Fibroblast of skin of back (primary cell): ENCODE data around the gene CBX2.
"Not testable (repeated sequence)": the region's sequence is repeated elsewhere in the genome, so short reads cannot be mapped to it uniquely, and the experiment has no call there.

Source experiments
- DNase-seq: peaks from one replicate; pipeline ENCODE4 v3.0.0-alpha.2; 2013

CBX2 gene

DNA sequence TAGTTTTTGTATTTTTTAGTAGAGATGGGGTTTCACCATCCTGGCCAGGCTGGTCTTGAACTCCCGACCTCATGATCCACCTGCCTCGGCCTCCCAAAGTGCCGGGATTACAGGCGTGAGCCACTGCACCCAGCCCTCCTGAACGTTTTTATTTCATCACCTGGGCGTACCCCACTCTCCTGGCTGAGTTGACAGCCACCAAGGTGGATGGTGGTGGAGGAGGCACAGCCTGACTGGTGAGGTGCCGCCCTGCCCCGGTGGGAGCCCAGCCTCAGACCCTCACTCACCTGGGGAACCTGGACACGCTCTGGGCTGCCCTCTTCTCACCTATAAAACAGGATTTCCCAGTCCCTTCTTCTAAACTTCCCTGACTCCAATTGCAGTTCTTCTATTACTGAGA lies 5.2 kb upstream of the CBX2 start:
- DNase-seq: not testable (repeated sequence)

DNA sequence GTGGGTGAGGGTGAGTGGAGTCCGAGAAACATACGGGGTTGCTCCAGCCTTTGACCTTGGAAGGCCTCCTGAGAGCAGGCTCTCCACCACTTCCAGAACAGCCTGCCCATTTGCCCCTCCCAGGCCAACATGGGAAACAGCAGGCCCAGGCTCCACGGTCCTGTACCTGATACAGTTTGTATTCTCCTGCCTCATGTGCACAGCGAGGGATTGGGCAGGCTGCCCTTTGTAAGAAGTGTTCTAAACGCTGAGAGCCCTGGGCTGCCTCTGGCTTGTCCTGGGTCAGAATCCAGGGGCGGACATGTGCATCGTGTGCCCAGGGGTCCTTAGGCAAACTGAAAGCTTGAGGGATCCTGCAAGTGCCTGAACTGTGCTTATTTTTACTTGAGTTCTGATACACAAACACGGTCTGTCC lies 3.4 kb upstream of the CBX2 start:
- no peak for DNase-seq

DNA sequence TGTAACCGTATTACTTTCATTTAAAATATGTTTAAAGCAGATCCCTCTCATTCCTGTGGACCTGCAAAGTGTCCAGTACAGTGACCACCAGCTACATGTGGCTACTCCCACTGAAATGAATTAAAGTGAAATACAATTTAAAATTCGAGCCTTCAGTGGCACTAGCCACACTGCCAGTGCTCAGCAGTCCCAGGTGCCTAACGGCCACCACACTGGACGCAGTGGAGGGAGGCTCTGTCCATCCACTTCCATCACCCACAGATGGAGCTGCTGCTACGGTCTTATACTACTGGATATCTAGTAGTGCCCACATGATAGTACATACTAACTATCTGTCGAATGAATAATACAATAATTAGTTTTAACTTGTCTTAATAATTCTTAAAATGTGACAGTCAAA lies 2.3 kb upstream of the CBX2 start:
- DNase-seq: no peak

DNA sequence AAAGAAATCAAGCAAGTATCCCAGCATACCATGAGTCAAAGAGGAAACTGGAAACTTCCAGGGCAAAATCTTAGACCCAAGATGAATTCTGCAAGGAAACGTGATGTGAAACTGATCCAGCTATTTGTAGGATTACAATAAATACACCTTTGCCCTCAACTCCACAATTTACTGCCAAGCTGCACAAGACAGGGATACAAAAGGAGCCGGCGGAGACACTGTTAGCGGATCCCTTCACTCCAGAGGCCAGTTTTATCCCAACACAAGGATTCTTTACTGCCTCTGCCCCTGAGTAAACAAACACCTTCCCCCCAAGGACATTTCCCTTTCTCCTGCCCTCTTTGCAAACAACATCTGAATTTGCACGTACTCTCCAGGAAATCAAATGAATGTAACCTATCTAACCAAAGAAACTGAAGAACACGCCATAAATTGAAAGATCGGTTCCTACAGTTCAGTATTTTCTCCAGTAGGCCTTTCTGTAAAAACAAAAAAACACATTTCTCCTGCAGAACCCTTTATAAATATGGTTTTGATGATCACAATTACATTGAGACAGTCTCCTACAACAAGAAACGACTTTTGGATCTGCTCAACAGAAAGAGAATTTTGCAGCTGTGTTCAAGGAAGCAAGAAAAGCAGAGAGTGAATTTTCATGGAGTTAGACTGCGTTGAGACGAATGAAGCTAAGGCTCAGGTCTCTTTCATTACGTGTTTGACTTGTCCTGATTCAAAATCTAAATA lies 1.4 kb upstream of the CBX2 start:
- DNase-seq: no peak

DNA sequence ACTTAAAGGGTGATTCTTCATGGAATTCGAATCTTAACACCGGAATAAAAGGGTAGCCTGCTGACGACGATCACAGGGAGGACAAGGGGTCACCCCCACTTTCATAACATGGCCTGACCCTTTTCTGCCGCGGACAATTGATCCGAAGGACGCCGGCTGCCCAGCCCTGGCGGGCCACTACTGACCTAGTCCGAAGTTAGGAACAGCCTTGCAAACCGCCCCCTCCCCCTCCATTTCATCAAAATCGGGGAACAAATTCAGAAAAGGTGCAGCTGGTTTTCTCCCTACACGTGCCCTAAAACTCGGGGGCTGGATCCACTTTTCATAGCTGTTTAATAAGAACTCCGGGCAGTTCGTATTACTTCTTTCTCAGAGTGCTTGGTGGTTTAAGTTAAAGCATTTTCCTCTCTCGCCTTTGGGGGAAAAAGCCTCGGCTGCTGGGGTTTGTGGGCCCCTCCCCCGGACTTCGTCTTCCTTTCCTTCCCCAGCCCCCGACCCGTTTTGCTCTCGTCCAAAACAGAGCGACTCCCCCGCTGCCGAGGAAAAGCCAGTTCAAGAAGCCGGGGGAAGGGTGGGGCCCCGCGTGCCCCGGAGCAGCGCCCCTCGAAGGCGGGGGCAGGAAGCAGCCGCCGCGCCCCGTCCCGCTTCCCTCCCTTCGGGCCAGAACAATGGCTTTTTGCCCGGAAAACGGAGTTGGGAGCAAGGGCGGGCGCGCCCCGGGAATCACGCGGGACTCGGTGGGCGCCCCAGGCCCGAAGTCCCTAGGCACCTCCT lies 641 bp upstream of the CBX2 start:
- DNase-seq: peak; percentile 64

DNA sequence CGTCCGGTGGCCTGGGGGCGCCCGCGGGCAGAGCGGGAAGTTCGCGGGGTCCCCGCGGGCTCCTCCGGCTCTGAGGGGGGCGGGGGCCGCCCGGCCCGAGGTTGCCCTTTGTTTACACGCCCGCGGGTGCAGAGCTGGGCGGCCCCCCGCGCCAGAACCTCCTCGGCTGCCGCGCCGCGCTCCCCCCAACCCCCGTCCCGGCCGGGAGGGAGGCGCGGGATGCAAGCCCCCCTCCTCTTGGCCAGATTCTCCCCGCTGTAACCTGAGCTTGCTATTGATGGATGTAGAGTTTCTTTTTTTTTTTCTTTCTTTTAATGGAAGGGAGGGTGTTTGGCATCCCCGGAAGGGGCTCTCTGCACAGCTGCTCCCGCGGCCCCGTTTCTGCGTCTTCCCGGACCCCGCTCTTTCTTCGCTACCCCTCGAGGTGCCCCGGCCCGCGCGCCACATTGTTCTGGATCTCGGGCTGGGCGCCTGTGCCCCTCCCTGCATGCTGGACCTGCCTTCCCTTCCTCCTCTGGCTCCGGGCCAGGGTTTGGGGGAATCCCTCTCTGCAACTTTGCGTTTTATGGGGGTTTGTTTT lies 646 bp downstream of the CBX2 start:
- DNase-seq: no peak

DNA sequence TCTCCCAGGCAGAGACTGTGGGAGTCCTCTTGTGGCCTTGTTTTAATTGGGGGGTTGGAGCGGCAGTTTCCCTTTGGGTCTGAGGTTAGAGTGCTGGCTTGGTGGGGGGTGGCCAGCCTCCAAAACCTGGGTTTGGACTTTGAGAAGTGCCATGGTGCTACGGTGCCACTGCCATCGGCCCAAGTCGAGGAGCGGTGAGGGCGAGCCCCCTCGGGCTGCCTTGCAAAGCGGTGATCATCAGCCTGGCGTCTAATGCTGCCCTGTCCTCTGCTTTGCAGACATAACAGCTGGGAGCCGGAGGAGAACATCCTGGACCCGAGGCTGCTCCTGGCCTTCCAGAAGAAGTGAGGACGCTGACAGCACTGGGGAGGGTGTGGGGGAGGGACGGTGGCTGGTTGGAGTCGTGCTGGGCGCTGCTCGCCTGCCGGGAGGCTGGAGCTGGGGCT lies 1.2 kb downstream of the CBX2 start:
- no peak for DNase-seq

DNA sequence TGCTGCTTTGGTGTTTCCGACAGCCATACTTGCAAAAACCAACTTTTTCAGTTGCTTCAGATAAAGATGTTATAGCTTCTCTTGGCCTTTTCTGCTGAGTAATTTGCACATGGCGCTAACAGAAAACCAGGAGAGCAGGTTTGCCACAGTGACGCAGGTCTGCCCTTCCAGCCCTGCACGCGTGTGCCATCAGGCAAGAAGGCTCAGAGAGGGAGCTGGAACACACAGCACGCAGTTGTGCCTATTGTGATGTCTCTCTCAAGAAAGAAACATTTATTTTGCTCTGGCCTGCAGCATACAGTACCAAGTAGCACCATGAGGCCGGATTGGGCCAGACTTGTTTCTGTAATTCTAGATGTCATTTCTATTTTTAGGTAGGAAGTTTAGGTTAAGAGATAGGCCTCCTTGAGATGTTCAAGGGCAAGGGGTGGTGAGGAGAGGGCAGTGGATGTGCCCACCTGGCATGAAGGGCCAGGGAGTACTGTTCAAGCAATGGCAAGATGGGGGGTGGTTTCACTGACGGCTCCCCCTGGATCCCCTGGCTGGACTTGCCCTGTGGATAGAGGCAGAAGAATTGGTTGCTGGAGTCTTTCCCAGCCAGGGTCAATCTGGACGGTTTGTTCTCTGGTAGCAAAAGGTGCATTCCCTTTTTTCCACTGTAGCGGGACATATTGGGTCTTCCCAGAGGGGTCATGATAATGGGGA lies 1.9 kb downstream of the CBX2 start:
- DNase-seq: no peak

DNA sequence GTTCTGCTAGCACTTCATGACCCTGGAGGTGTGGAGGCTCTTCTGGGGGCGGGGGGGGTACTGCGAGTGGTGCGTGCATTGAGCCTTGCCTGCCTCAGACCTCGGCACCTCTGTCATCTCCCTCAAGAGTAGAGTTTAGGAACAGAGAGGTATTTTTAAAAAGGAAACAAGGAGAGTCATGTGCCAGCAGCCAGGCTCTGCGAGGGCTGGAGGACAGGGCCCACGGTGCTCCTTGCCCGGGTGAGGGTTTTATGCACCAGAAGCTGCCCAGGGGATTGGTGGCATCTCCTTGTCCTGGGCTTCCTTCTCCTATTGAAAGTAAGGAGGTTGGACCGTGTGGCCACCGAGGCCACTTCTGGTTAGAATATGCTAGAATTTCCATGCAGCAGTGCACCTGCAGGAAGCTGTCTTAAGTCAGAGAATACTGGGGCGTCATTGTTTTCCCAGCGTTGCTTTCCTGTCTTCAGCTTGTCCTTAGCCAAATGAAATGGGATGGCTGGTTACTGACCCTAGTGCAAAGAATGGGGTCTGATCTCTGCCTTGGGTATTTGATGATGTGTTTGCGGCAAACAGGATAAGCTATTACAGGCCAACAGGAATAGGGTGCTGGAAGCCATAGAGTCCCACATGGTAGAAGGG lies 3.2 kb downstream of the CBX2 start:
- no peak for DNase-seq

DNA sequence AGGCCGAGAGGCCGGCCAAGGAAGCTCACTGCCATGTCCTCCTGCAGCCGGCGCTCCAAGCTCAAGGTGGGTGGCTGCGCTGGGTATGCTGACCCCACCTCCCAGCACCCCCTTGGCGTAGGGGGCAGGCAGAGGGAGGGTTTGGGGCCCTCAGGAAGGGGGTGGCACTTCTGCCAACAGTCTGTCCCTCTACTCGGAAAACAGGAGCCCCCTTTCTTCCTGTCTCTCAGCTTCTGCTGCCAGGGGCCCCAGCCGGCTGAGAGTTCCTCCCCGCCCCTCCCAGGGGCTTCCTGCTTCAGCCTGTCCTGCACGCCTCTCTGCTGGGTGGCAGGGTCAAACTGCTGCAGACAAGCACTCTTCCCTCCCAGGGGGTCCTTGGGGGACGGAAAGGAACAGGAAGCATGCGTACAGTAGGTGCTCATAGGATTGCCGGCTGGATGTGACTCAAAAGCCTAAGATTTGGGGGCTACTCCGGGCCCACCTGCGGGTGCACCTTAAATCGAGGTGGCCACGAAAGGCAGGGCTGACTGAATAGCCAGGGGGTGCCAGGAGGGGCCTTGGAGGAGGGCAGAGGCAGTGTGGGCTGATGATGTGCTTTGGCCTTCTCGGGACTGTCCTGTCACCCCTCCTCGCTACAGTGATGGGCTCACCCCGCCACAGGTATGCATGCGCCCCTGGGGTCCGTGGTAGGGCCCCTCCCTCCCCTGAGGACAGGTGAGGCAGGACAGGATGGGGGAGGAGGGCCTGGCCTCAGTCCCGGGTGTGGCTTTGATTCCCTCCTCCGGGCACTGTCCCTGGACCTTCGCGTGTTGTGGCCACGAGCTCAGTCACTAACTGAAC lies 4.0 kb downstream of the CBX2 start:
- DNase-seq: no peak

DNA sequence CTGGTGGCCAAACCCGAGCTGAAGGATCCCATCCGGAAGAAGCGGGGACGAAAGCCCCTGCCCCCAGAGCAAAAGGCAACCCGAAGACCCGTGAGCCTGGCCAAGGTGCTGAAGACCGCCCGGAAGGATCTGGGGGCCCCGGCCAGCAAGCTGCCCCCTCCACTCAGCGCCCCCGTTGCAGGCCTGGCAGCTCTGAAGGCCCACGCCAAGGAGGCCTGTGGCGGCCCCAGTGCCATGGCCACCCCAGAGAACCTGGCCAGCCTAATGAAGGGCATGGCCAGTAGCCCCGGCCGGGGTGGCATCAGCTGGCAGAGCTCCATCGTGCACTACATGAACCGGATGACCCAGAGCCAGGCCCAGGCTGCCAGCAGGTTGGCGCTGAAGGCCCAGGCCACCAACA lies 5.9 kb downstream of the CBX2 start:
- DNase-seq: no peak

DNA sequence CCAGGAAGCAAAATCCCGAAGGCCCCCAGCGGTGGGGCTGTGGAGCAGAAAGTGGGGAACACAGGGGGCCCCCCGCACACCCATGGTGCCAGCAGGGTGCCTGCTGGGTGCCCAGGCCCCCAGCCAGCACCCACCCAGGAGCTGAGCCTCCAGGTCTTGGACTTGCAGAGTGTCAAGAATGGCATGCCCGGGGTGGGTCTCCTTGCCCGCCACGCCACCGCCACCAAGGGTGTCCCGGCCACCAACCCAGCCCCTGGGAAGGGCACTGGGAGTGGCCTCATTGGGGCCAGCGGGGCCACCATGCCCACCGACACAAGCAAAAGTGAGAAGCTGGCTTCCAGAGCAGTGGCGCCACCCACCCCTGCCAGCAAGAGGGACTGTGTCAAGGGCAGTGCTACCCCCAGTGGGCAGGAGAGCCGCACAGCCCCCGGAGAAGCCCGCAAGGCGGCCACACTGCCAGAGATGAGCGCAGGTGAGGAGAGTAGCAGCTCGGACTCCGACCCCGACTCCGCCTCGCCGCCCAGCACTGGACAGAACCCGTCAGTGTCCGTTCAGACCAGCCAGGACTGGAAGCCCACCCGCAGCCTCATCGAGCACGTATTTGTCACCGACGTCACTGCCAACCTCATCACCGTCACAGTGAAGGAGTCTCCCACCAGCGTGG lies 6.5 kb downstream of the CBX2 start:
- DNase-seq: no peak

DNA sequence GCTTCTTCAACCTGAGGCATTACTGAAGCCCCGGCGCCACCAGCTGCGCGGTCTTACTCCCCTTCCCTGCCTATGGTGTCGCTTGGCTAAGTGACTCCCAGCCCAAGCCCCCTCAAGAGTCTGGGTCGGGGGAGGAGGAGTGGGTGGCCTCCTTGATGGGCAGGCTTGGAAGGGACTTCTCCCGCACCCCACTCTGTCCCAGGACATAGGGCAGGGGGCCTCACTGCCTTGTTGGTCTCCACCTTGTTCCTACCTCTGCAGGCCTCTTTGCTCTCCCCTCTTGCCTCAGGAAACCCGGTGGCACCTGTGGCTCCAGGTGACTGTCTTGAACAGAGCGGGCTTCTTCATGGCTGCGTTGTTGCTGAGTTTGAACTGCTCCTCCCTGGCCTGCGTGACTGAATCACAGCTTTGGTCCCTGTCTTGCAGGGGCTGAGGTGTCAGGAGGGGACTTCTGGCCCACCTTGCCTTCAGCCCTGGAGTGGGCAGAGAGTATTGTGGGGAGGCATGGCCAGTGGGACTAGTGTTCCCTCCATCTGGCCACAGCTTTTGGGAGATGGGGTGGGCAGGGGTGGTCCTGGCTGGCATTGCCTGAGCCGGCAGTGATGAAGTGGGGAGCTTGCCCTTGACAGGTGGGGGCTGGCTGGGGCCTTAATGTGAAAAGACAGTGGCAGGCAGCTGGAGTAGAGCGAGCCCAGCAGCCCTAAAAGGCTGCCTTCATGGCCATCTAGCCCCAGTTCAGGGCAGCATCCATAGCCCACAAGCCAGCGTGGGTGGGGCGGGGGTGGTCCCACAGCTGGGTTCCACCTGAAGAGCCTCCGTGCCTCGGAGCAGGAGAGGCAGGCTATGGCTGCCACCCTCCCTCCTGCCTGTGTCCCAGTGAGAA lies 7.3 kb downstream of the CBX2 start:
- no peak for DNase-seq

DNA sequence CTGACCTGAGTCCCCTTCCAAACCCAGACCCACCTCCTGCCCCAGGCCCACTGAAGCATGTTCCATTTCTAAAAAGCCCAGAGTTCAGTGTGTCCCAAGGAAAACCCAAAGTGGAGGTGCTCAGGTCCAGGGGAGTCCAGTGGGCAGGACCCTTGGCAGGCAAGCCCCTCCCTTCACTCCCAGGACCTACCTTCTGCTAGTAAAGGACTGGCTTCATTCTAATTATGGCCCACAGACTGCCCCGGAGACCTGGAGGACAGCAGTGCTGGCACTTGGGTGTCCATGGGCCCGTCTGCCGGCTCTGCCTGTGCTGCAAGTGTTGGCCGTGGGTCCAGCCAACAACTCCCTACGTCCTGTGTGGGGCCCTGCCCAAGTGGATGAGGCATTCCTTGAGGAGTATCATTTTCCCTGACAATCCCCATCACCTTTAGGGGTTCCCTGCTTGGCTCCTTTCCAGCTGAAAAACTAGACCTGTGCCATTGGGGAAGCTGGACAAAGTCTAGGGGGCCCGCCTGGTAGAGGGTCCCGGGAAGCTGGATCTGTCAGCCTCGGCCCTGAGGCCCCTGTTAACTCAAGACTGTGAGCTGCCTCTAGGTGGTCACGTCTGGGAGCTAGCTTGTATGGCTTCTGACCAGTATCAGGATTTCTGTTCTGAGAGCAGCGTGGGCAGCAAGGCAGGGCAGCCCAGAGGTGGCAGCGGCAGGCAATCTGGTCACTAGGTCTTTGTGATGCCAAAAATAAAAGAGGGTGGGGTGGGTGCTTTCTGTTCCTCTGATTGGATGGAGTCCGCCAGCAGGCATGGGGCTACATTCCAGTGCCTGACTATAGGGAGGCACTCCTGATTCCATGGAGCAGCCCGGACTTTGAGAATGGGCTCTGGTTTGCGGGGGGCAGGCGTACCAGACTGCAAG lies 8.2 kb downstream of the CBX2 start:
- no peak for DNase-seq

DNA sequence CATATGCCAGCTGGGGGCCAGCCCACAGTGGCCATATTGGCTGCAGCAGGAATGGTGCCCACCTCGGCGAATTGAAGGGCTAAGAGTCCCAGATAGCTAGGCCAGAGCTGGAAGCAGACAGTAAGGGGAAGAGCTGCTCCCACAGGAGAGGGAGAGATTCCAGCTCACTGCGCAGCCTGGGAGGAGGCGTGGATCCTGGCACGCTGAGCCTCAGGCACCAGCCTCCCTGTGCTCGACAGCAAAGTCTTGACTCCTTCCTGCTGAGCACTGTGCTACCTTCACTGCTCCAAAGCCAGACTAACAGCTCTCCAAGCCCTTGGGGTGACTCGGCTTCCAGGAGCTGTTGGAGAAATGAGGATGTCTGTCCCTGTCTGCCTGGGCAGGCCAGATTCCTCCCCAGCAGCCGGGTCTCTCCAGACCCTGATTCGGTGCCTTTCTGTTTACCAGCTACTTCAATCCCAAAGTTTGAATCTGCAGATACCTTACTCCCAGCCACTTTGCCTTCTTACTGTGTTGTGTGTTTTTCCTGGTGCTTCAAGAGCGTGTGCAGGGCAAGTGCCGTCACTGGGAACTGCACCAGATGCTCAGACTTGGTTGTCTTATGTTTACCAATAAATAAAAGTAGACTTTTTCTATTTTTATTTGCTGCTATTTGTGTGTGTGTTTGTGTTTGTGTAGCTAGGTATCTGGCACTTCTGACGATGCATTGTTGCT lies 9.1 kb downstream of the CBX2 start:
- DNase-seq: no peak

DNA sequence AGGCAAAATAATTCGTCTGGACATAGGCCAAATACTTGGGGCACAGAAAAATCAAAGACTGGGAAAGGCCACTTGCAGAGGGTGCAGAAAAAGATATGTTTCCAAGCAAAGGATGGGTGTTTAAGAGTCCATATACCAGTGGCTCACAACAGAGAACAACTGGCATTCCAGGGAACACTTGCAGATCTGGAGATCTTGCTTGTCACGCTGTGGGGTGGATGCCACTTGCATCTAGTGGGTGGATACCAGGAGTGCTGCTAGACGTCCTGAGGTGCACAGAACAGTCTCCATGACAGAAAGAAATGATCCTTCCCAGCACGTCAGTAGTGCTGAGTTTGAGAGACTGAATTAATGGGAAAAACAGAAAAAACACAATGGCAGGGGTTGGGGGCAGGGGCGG lies 10.5 kb downstream of the CBX2 start:
- no peak for DNase-seq

DNA sequence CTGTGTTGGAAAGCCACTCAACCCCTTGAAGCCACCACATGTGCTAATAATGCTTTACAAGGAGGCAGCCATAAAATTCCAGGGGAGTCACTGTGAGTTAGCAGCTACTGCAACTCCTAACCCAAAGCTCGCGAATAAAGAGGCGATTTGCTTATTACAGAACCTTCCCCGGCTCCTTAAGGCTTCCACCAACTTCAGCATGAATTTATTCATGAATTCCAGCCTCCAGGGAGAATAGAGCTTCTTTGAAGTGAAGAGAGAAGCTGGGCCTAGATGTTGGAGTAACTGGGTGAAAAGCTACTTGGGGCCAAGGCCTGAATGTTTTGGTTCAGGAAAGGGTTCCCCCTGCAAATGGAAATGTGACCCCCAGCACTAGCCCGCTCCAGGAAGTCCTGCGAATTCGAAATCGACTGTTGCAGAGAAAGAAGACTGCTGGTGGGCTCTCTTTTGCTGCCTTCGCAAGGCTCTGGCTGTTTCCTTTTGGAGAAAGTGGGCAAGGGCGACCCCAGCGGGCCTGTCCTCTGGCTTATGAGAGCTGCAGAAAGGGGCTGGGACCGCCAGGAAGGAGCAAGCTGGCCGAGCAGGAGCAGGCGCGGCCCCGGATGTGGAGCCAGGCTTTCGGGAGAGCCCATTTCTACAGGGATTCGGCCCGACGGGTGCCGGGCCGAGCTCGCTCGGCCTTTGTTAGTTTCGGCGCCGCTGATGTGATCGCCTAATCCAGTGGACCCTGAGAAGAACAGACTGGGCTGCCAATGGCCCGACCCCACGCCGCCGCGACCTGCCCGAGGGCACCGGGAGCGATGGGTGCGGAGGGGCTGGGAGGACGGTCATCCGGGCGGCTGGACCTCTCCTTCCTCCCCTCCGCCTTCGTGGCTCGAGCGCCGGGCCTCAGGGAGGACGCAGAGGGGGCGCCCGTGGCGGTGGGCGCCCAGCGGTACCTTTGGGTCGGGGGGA lies 11.3 kb downstream of the CBX2 start:
- no peak for DNase-seq
